Measurements from ENCODE around the gene TCERG1. TPM values are rescaled to one million over a fixed set of nuclear protein-coding genes. Genes with fewer than 3 reads are reported as not detected.
A peak's percentile ranks its signal among the peaks of the same experiment; 100 is the strongest.

The TCERG1 gene
- total and polyA plus RNA-seq, 5 experiments from 2014 or later: 31.7 to 94.3 (median 38.4) TPM

DNA sequence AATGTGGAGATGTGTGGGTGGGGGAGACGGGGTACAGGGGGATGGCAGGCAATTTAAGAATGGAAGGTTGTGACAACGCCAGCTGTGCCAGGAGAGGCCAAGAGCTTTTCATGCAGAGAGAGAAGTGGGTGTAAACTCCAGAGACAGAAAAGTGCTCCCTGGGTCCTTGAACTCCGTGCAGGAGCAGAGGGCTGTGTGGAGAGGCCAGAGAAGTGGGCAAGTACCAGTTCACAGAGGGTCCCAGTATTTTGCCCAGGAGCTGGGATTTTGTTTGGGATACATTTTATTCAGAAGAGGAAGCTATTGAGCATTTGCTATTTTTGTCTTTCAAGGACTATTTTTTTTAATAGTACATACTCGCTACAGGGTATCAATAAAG, 19.5 kb upstream of the TCERG1 start:
- H3K9me3 Mint-ChIP-seq: no peaks in the 10 kb centered on the region
- DNase-seq (no peak), ATAC-seq (no peak)
- H3K4me1 Mint-ChIP-seq: peaks cover 2 to 12% (median 5%) of the 10 kb centered on the region in 4 donors
- H3K36me3 Mint-ChIP-seq: no peaks in the 10 kb centered on the region
- peak overlapping the region in 2 of 10 donors; percentile 7 to 60 for H3K27ac Mint-ChIP-seq
- POLR2A ChIA-PET: no interaction called here
- H3K27me3 Mint-ChIP-seq: peaks cover 15 to 33% (median 20%) of the 10 kb centered on the region in 5 donors
- H3K4me3 Mint-ChIP-seq: no peak overlapping the region

DNA sequence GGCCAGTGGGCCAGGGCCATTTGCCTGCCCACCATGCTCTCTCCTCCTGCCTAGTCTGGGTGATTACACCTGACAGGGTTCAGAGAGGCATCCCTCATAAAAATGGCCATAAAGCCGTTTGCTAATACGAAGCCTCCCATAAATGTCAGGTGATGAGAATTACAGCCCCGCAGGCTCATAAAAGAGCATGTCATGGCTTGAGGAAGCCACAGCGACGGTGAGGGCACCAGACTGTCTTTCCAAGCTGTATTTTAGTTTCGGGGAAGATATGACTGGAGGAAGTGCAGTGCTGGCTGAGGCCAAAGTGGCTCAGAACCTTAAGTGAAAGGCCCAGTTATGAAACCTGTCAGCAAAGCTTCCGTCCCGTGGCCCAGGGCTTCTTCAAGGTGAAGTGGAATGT, 18.5 kb upstream of the TCERG1 start:
- H3K27ac Mint-ChIP-seq: no peak overlapping the region
- ATAC-seq (no peak), DNase-seq (no peak)
- no peaks in the 10 kb centered on the region for H3K9me3 Mint-ChIP-seq
- peaks cover 2 to 12% (median 5%) of the 10 kb centered on the region in 4 donors for H3K4me1 Mint-ChIP-seq
- no peak overlapping the region for H3K4me3 Mint-ChIP-seq
- H3K36me3 Mint-ChIP-seq: no peaks in the 10 kb centered on the region
- peaks cover 15 to 33% (median 22%) of the 10 kb centered on the region in 5 donors for H3K27me3 Mint-ChIP-seq
- POLR2A ChIA-PET: no interaction called here

DNA sequence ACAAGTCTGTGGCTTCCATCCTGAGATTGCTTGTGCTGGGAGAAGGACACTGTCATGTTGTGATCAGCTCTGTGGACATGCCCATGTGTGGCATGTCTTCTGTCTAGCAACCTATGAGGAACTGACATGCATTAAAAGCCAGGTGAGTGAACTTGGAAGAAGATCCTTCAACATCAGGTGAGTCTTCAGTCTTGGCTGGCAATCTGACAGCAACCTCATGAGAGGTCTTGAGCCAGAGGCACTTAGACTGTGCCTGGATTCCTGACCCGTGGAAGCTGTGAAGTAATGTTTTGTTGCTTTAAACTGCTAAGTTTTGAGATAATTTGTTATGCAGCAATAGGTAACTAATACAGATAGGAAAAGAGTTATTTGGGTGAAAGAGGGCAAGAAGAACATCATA, 6.8 kb upstream of the TCERG1 start:
- Mint-ChIP-seq H3K4me3 (no peak overlapping the region), H3K36me3 (no peaks in the 10 kb centered on the region), H3K27ac (no peak overlapping the region), H3K4me1 (no peaks in the 10 kb centered on the region), H3K27me3 (peaks cover 6 to 28% (median 19%) of the 10 kb centered on the region in 5 donors), H3K9me3 (no peaks in the 10 kb centered on the region)
- no peak for ATAC-seq
- no peak for DNase-seq
- POLR2A ChIA-PET: no interaction called here

DNA sequence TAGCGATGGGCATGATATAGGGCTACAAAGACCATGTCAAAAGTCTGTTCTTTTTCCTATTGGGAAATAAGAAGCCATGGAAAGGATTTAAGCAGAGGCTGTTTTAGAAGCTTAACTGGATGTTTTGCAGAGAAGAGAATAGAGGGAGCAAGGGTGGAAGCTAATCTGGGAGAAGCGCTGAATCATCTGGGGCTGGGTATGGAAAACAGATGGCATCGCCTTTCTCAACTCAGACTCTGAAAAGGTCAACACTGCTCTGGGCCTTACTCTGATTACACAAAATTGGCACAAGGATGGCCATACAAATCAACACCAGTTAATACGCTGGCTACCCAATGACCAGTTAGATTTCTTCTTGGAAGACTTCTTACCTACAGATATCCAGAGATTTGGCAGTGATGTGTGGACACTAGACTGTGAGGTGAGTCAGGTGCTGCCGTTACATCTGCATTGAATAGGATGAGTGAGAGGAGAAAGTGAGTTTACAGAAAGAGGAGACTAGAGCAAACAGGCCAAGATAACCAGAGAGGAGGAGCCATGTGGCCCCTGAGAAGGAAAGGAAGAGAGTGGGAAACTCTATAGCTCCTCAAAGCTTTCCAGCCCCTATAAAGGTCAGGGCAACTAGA, 6.2 kb upstream of the TCERG1 start:
- no peak for DNase-seq
- H3K4me3 Mint-ChIP-seq: no peak overlapping the region
- no peaks in the 10 kb centered on the region for H3K4me1 Mint-ChIP-seq
- ATAC-seq: no peak
- H3K36me3 Mint-ChIP-seq: no peaks in the 10 kb centered on the region
- peaks cover 0 to 1% (median 0%) of the 10 kb centered on the region in 9 donors for H3K9me3 Mint-ChIP-seq
- peaks cover 6 to 28% (median 15%) of the 10 kb centered on the region in 5 donors for H3K27me3 Mint-ChIP-seq
- POLR2A ChIA-PET: no interaction called here
- no peak overlapping the region for H3K27ac Mint-ChIP-seq

DNA sequence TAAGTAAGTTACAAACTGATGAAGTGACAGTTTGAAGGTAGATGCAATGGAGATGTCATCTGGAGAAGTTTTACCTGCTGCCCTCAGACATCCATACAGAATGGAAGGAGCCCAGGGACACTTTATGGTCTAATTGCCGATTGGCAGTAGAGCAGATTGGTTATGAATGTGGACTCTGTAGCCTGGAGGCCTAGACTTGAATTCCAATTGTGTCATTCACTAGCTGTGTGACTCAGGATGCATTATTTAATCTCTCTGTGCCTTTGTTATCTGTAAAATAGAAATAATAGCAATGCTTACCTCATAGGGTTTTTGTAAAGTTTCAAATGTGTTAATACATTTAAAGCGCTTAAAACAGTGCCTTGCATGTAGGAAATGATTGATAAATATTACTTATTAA, 5.2 kb upstream of the TCERG1 start:
- peaks cover 0 to 1% (median 0%) of the 10 kb centered on the region in 9 donors for H3K9me3 Mint-ChIP-seq
- POLR2A ChIA-PET: no interaction called here
- H3K27me3 Mint-ChIP-seq: peaks cover 5 to 27% (median 10%) of the 10 kb centered on the region in 5 donors
- no peak overlapping the region for H3K27ac Mint-ChIP-seq
- ATAC-seq: no peak
- DNase-seq: no peak
- no peaks in the 10 kb centered on the region for H3K36me3 Mint-ChIP-seq
- peaks cover 0 to 3% (median 2%) of the 10 kb centered on the region in 4 donors for H3K4me1 Mint-ChIP-seq
- no peak overlapping the region for H3K4me3 Mint-ChIP-seq

DNA sequence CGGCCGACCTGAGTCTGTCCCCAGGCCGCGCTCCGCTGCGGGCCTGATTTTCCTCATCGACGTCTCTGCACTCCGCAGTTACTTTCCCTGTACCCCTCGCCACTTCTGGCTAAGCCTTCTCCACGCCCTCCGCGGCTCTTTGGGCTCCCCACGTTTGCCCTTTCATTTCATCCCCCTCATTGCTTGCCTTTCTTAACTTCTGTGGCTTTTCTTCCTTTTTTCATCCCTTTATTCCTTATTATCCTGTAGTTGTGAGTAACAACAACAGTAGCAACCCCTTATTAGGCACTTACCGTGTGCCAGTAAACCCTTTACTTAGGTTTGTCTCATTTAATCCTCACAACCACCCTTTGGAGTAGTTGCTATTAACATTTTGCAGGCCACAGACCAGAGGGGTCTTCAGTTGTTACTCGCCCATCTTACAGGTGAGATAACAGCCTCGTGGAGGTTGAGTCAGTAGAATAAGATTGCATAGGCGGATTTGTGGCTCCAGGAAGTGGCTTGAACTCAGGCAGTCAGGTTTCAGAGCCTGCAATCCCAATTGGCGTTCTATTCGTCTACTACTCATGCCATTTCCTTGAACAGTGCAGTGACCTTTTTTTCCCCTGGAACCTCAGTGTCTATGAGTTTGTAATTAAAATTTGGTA, 724 bp downstream of the TCERG1 start:
- ATAC-seq: peak in 1 of 2 donors; percentile 18

DNA sequence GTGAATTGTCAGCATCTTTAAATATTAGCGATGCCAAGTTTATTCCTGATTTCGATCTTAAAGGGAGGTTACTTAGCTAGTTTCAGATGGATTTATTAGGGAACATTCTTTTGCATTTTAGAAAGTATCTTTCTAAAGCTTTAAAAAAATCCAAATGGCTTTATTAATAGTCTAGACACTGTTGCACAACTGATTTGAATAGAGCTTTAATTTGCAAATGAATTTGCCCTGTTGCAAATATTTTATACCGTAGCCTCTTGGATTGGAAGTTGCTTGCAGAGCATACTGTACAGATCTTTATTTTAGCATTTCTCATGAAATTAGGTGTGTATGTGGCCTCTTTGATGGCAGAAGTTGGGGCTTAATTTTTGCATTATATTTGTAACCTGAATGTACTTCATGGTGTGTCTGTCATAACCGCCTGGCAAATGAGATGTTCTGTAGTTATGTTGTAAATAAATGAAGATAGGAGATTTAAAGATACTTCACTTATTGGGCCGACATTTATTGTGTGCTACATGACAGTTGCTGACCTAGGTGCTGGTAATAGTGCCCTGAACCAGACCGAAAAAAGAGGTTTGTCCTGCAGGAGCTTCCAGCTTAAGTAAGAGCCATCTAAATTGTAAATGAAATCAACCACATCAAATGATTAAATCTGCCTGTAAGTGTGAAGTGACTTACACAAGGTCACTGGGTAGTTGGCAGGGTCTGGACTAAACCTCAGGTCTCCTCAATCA, 1.8 kb downstream of the TCERG1 start:
- Mint-ChIP-seq H3K4me3 (peak overlapping the region; percentile 94 to 100 (median 98)), H3K27ac (peak overlapping the region in 5 of 10 donors; percentile 29 to 97 (median 68)), H3K4me1 (peaks cover 27 to 60% (median 55%) of the 10 kb centered on the region in 4 donors), H3K27me3 (no peaks in the 10 kb centered on the region), H3K36me3 (peaks cover 0 to 3% (median 0%) of the 10 kb centered on the region in 3 donors), H3K9me3 (peaks cover 0 to 1% (median 0%) of the 10 kb centered on the region in 9 donors)
- DNase-seq: no peak
- no peak for ATAC-seq
- POLR2A ChIA-PET: no interaction called here

More for the DNA sequence above, 724 bp downstream of the TCERG1 start:
- no peaks in the 10 kb centered on the region for H3K27me3 Mint-ChIP-seq
- H3K36me3 Mint-ChIP-seq: no peaks in the 10 kb centered on the region
- peak overlapping the region; percentile 94 to 100 (median 98) for H3K4me3 Mint-ChIP-seq
- H3K27ac Mint-ChIP-seq: peak overlapping the region; percentile 94 to 100 (median 98)
- POLR2A ChIA-PET: interaction anchor here (1.1 kb wide), 1 partner anchor 305 kb away, joined by 3 read pairs; no protein-coding TSS in a partner anchor
- DNase-seq: peak in 5 of 10 donors; percentile 8 to 63 (median 13)
- peaks cover 0 to 1% (median 0%) of the 10 kb centered on the region in 9 donors for H3K9me3 Mint-ChIP-seq
- peaks cover 27 to 53% (median 49%) of the 10 kb centered on the region in 4 donors for H3K4me1 Mint-ChIP-seq

DNA sequence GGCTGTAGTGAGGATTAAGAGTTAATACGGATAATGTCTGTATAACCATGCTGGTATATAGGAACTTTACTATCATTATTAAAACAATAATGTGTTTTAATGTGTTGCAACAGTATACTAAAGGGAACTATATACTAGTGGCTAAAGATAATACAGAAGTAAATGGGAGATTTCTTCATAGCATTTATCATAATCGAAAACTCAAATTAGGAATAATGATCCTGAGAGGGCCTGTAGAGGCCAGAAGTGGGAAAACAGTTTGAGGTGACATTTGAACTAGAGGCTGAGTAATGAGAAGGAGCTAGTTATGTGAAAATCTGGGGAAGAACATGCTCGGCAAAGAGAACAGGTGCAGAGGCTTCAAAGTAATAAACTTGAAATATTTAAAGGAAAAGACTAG, 2.9 kb downstream of the TCERG1 start:
- POLR2A ChIA-PET: no interaction called here
- peak overlapping the region in 1 of 10 donors; percentile 27 for H3K27ac Mint-ChIP-seq

DNA sequence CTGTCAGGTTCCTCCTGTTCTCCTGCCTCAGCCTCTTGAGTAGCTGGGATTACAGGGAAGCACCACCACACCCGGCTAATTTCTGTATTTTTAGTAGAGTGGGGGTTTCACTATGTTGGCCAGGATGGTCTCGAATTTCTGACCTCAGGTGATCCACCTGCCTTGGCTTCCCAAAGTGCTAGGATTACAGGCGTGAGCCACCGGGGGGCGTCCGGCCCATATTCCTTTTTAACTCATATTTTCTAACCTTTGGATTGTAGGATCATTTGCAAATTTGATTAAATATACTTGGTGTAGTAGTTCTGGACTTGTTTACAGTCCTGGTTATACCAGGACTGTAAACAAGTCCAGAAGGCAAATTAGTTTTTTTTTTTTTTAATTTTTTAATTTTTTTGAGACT, 4.3 kb downstream of the TCERG1 start:
- Mint-ChIP-seq H3K27ac (no peak overlapping the region), H3K4me1 (peaks cover 28 to 75% (median 64%) of the 10 kb centered on the region in 4 donors), H3K4me3 (peak overlapping the region in 3 of 10 donors; percentile 4 to 19 (median 10)), H3K27me3 (no peaks in the 10 kb centered on the region), H3K9me3 (no peaks in the 10 kb centered on the region), H3K36me3 (peaks cover 0 to 27% (median 0%) of the 10 kb centered on the region in 3 donors)
- POLR2A ChIA-PET: interaction anchor here (0.7 kb wide), 1 partner anchor 701 kb away, joined by 3 read pairs; no protein-coding TSS in a partner anchor
- ATAC-seq (no peak), DNase-seq (no peak)

More for the DNA sequence above, 2.9 kb downstream of the TCERG1 start:
- Mint-ChIP-seq H3K9me3 (peaks cover 0 to 1% (median 0%) of the 10 kb centered on the region in 9 donors), H3K36me3 (peaks cover 0 to 13% (median 0%) of the 10 kb centered on the region in 3 donors), H3K27me3 (no peaks in the 10 kb centered on the region), H3K4me1 (peaks cover 28 to 68% (median 59%) of the 10 kb centered on the region in 4 donors), H3K4me3 (peak overlapping the region in 4 of 10 donors; percentile 2 to 96 (median 28))
- no peak for DNase-seq
- ATAC-seq: no peak

DNA sequence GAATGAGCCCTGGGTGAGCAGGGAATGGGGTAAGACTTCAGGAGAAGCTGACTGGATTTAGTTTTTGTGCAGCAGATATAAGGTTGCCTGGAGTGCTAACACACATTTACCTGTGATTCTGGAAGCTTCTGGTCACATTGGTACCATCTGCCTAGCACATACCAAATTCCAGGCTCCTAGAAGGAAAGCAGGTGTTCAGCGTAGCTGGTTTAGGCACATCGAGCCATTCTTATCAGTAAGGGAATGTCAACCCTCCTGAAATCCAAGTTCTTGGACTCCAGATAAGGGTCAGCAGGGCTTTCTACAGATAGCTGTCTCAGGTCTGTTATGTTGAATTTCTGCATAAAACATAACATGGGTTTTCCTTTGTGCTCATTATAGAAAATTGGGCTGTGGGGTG, 10.3 kb downstream of the TCERG1 start:
- no peak for DNase-seq
- no peak overlapping the region for H3K27ac Mint-ChIP-seq
- no peaks in the 10 kb centered on the region for H3K27me3 Mint-ChIP-seq
- H3K4me1 Mint-ChIP-seq: peaks cover 14 to 42% (median 22%) of the 10 kb centered on the region in 4 donors
- H3K4me3 Mint-ChIP-seq: no peak overlapping the region
- peaks cover 7 to 83% (median 7%) of the 10 kb centered on the region in 3 donors for H3K36me3 Mint-ChIP-seq
- POLR2A ChIA-PET: interaction anchor here (1.1 kb wide), 1 partner anchor 11 kb away, joined by 3 read pairs; the partner anchor contains the start of gene TCERG1
- H3K9me3 Mint-ChIP-seq: no peaks in the 10 kb centered on the region
- ATAC-seq: no peak

DNA sequence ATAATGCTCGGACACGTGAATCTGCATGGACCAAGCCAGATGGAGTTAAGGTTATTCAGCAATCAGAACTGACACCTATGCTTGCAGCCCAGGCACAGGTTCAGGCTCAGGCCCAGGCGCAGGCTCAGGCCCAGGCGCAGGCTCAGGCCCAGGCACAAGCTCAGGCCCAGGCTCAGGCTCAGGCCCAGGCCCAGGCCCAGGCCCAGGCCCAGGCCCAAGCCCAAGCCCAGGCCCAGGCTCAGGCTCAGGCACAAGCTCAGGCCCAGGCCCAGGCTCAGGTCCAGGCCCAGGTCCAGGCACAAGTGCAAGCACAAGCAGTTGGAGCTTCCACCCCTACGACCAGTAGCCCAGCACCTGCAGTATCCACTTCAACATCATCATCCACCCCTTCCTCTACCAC, 11.8 kb downstream of the TCERG1 start:
- Mint-ChIP-seq H3K27me3 (no peaks in the 10 kb centered on the region), H3K9me3 (no peaks in the 10 kb centered on the region), H3K4me1 (peaks cover 12 to 42% (median 18%) of the 10 kb centered on the region in 4 donors), H3K27ac (no peak overlapping the region), H3K36me3 (peaks cover 7 to 94% (median 17%) of the 10 kb centered on the region in 3 donors), H3K4me3 (no peak overlapping the region)
- DNase-seq: no peak
- no peak for ATAC-seq
- POLR2A ChIA-PET: no interaction called here

DNA sequence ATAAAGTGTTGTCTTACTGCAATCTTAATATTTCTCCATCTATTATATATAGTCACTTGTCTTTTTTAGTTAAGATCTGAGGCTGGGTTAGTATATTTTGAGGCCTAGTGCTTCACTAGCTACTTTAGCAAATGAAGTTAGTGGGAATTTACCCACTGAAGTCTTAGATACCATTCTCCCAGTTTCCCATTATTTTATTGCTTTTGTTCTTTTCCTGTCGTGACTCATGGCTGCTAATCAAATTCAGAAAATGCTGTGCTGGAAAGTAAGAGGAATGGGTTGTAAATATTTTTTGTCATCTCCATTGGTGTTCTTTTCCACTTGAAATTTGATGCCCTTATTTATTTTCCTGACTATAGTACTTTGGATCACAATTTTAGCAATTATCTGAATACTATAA, 14.2 kb downstream of the TCERG1 start:
- POLR2A ChIA-PET: no interaction called here
- H3K4me3 Mint-ChIP-seq: no peak overlapping the region
- H3K27ac Mint-ChIP-seq: no peak overlapping the region
- no peaks in the 10 kb centered on the region for H3K9me3 Mint-ChIP-seq
- peaks cover 11 to 94% (median 26%) of the 10 kb centered on the region in 3 donors for H3K36me3 Mint-ChIP-seq
- DNase-seq (no peak), ATAC-seq (no peak)
- peaks cover 16 to 33% (median 23%) of the 10 kb centered on the region in 4 donors for H3K4me1 Mint-ChIP-seq
- H3K27me3 Mint-ChIP-seq: no peaks in the 10 kb centered on the region

All from naive thymus-derived CD8-positive, alpha-beta T cell (primary cell).